Islet of Langerhans (tissue), 1 donor: ENCODE data around the gene SRGAP3.

Experiments
- FAIRE-seq: peaks from one replicate; lab custom pipeline; 2011; peaks lifted over from hg19 to GRCh38; lab: Jason Lieb, UNC

SRGAP3 gene

GRCh38 chr3:9012521-9012920, 236.9 kb downstream of the SRGAP3 start:
- no peak for FAIRE-seq

GRCh38 chr3:9009976-9010545, 239.4 kb downstream of the SRGAP3 start:
- no peak for FAIRE-seq

- no peak for FAIRE-seq
Observed at GRCh38 chr3:9008550-9009255, 240.7 kb downstream of the SRGAP3 start.

- FAIRE-seq, result no peak
Observed at GRCh38 chr3:9007928-9008327, 241.5 kb downstream of the SRGAP3 start.

- no peak for FAIRE-seq
Observed at GRCh38 chr3:9007213-9007612, 242.2 kb downstream of the SRGAP3 start.

GRCh38 chr3:9000041-9000440, 249.4 kb downstream of the SRGAP3 start:
- FAIRE-seq, result no peak

- FAIRE-seq, result no peak
Observed at GRCh38 chr3:8997151-8997550, 252.3 kb downstream of the SRGAP3 start.

GRCh38 chr3:8996681-8997121, 252.7 kb downstream of the SRGAP3 start:
- FAIRE-seq, result no peak

- no peak for FAIRE-seq
Observed at GRCh38 chr3:8996216-8996615, 253.2 kb downstream of the SRGAP3 start.

GRCh38 chr3:8994226-8994625, 255.2 kb downstream of the SRGAP3 start:
- no peak for FAIRE-seq

GRCh38 chr3:8993331-8993730, 256.1 kb downstream of the SRGAP3 start:
- no peak for FAIRE-seq

GRCh38 chr3:8992854-8993253, 256.6 kb downstream of the SRGAP3 start:
- no peak for FAIRE-seq

- no peak for FAIRE-seq
Observed at GRCh38 chr3:8992199-8992598, 257.2 kb downstream of the SRGAP3 start.

GRCh38 chr3:8990266-8991215, 258.9 kb downstream of the SRGAP3 start:
- no peak for FAIRE-seq

- no peak for FAIRE-seq
Observed at GRCh38 chr3:8988791-8989558, 260.5 kb downstream of the SRGAP3 start.

- no peak for FAIRE-seq
Observed at GRCh38 chr3:8988384-8988655, 261.1 kb downstream of the SRGAP3 start.

GRCh38 chr3:8987645-8988383, 261.6 kb downstream of the SRGAP3 start:
- no peak for FAIRE-seq

GRCh38 chr3:8987226-8987625, 262.2 kb downstream of the SRGAP3 start:
- no peak for FAIRE-seq

GRCh38 chr3:8986741-8987140, 262.7 kb downstream of the SRGAP3 start:
- FAIRE-seq, result no peak

GRCh38 chr3:8985876-8986275, 263.6 kb downstream of the SRGAP3 start:
- FAIRE-seq, result no peak

- no peak for FAIRE-seq
Observed at GRCh38 chr3:8985411-8985831, 264.0 kb downstream of the SRGAP3 start.

GRCh38 chr3:8984526-8984925, 264.9 kb downstream of the SRGAP3 start:
- no peak for FAIRE-seq
